ENCODE results near the gene PSMD6.

The PSMD6 gene

DNA sequence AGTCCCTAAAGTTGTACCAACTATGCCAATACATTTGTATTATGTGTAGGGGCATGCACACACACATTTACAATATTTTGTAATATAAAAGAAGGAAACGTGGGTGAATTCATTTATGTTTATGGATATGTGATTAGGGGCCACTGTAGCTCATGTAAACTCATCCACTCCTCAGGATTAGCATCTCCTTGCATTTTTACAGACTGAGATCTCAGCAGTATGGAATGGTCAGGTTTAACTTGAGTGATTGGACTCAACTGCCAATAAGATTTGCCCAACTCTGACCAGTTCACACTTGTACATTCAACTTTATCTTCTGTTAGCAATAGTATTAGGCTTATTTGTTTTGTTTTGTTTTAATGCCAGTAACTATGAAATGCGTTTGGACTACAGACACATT is 36.5 kb downstream of the PSMD6 start:
- Histone ChIP-seq H3K9me3 (ENCODE audit: control insufficient read depth, insufficient read depth, low read length) (no peaks in the 10 kb centered on the region), H3K36me3 (ENCODE audit: control insufficient read depth, insufficient read depth, low read length) (peaks cover 4% of the 10 kb centered on the region), H3K27me3 (ENCODE audit: control insufficient read depth, insufficient read depth, low read length) (no peaks in the 10 kb centered on the region), H3K4me1 (ENCODE audit: control insufficient read depth, insufficient read depth, low read length) (no peaks in the 10 kb centered on the region), H3K9ac (ENCODE audit: low read depth, low read length) (no peak overlapping the region), H3K4me3 (ENCODE audit: low read depth, low read length) (no peak overlapping the region)

GRCh38 chr3:63986146-63986545 is 37.1 kb downstream of the PSMD6 start:
- H3K9ac ChIP-seq (ENCODE audit: low read depth, low read length), result no peak overlapping the region
- H3K27me3 ChIP-seq (ENCODE audit: control insufficient read depth, insufficient read depth, low read length), result no peaks in the 10 kb centered on the region
- no peak overlapping the region for H3K4me3 ChIP-seq (ENCODE audit: low read depth, low read length)
- no peaks in the 10 kb centered on the region for H3K4me1 ChIP-seq (ENCODE audit: control insufficient read depth, insufficient read depth, low read length)
- no peaks in the 10 kb centered on the region for H3K9me3 ChIP-seq (ENCODE audit: control insufficient read depth, insufficient read depth, low read length)
- H3K36me3 ChIP-seq (ENCODE audit: control insufficient read depth, insufficient read depth, low read length), result peaks cover 4% of the 10 kb centered on the region

DNA sequence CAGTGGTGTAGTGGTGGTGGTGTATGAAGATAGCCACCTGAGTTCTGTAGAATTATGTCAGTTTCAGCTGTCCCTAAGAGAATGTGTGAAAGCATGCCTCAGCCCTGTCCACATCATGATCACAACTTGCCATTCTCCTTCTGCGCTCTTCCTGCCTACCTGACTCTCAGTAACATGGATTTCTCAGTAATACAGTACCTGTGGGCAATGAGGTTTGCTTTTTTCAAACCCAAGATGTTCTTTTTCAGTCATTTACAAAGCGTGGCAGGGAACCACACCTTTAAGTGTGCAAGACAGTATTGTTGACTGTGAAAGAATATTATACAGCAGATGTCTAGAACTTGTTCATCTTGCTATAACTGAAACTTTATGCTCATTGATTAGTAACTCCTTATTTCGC is 38.9 kb downstream of the PSMD6 start:
- Histone ChIP-seq H3K9me3 (ENCODE audit: control insufficient read depth, insufficient read depth, low read length) (no peaks in the 10 kb centered on the region), H3K36me3 (ENCODE audit: control insufficient read depth, insufficient read depth, low read length) (peaks cover 3% of the 10 kb centered on the region), H3K27me3 (ENCODE audit: control insufficient read depth, insufficient read depth, low read length) (no peaks in the 10 kb centered on the region), H3K4me3 (ENCODE audit: low read depth, low read length) (no peak overlapping the region), H3K9ac (ENCODE audit: low read depth, low read length) (no peak overlapping the region), H3K4me1 (ENCODE audit: control insufficient read depth, insufficient read depth, low read length) (no peaks in the 10 kb centered on the region)

DNA sequence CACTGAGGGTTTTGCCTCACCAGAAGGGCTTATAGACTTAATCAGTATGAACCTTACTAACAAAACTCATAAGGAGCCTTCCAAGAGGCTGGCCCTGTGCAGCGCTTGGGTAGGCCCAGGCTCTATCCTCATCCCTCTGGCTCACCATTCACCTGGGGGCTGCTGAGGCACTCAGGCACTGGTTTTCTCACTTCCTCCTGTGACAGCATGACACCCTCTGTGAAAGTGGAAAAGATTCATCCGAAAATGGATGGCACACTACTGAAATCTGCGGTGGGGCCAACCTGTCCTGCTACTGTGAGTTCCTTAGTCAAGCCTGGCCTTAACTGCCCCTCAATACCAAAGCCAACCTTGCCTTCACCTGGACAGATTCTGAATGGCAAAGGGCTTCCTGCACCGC is 41.3 kb downstream of the PSMD6 start:
- Histone ChIP-seq H3K27me3 (ENCODE audit: control insufficient read depth, insufficient read depth, low read length) (no peaks in the 10 kb centered on the region), H3K4me3 (ENCODE audit: low read depth, low read length) (no peak overlapping the region), H3K9ac (ENCODE audit: low read depth, low read length) (no peak overlapping the region), H3K36me3 (ENCODE audit: control insufficient read depth, insufficient read depth, low read length) (peaks cover 3% of the 10 kb centered on the region), H3K9me3 (ENCODE audit: control insufficient read depth, insufficient read depth, low read length) (no peaks in the 10 kb centered on the region), H3K4me1 (ENCODE audit: control insufficient read depth, insufficient read depth, low read length) (no peaks in the 10 kb centered on the region)

DNA sequence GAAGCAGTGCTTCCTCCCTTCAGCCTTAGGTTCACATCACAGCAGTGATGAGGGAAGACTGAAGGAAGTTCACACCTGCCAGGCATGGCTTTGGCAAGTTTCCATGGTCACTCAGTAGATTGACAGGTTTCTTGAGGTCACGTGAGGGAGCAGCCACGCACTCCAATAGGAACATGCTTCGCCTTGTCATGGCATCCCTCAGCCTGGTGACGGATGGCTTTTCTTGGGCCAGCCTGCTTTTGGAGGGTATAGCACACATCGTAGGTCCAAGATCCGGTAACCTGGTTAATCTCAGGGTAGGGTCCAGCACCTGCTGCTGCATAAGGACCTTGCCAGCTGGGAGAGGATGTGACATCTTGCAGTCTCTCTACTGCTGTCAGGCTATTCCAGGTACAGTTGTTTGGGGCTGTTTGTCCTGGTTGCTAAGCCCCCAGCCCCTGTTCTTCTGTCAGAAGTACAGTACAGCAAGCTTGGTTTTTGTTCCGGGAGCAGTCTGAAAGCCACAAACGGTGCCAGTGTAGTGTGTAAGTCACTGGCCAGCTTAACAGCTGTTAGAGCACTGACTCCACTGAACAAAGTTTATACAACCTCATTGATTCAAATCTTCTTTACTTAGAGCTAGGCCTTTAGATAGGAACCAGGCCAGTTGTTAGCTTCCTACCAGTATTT is 42.3 kb downstream of the PSMD6 start:
- Histone ChIP-seq H3K4me1 (ENCODE audit: control insufficient read depth, insufficient read depth, low read length) (no peaks in the 10 kb centered on the region), H3K9ac (ENCODE audit: low read depth, low read length) (no peak overlapping the region), H3K27me3 (ENCODE audit: control insufficient read depth, insufficient read depth, low read length) (no peaks in the 10 kb centered on the region), H3K9me3 (ENCODE audit: control insufficient read depth, insufficient read depth, low read length) (no peaks in the 10 kb centered on the region), H3K4me3 (ENCODE audit: low read depth, low read length) (no peak overlapping the region), H3K36me3 (ENCODE audit: control insufficient read depth, insufficient read depth, low read length) (peaks cover 3% of the 10 kb centered on the region)

- Histone ChIP-seq H3K4me3 (ENCODE audit: low read depth, low read length) (no peak overlapping the region), H3K9ac (ENCODE audit: low read depth, low read length) (no peak overlapping the region), H3K9me3 (ENCODE audit: control insufficient read depth, insufficient read depth, low read length) (no peaks in the 10 kb centered on the region), H3K27me3 (ENCODE audit: control insufficient read depth, insufficient read depth, low read length) (no peaks in the 10 kb centered on the region), H3K4me1 (ENCODE audit: control insufficient read depth, insufficient read depth, low read length) (no peaks in the 10 kb centered on the region), H3K36me3 (ENCODE audit: control insufficient read depth, insufficient read depth, low read length) (peaks cover 3% of the 10 kb centered on the region)
Observed at GRCh38 chr3:63980019-63980418, 43.3 kb downstream of the PSMD6 start.

GRCh38 chr3:63979093-63979885 is 44.0 kb downstream of the PSMD6 start:
- Histone ChIP-seq H3K36me3 (ENCODE audit: control insufficient read depth, insufficient read depth, low read length) (peaks cover 3% of the 10 kb centered on the region), H3K9me3 (ENCODE audit: control insufficient read depth, insufficient read depth, low read length) (no peaks in the 10 kb centered on the region), H3K27me3 (ENCODE audit: control insufficient read depth, insufficient read depth, low read length) (no peaks in the 10 kb centered on the region), H3K9ac (ENCODE audit: low read depth, low read length) (no peak overlapping the region), H3K4me1 (ENCODE audit: control insufficient read depth, insufficient read depth, low read length) (no peaks in the 10 kb centered on the region), H3K4me3 (ENCODE audit: low read depth, low read length) (no peak overlapping the region)

GRCh38 chr3:63977893-63978292 is 45.4 kb downstream of the PSMD6 start:
- Histone ChIP-seq H3K9me3 (ENCODE audit: control insufficient read depth, insufficient read depth, low read length) (no peaks in the 10 kb centered on the region), H3K4me3 (ENCODE audit: low read depth, low read length) (no peak overlapping the region), H3K27me3 (ENCODE audit: control insufficient read depth, insufficient read depth, low read length) (no peaks in the 10 kb centered on the region), H3K9ac (ENCODE audit: low read depth, low read length) (no peak overlapping the region), H3K36me3 (ENCODE audit: control insufficient read depth, insufficient read depth, low read length) (peaks cover 3% of the 10 kb centered on the region), H3K4me1 (ENCODE audit: control insufficient read depth, insufficient read depth, low read length) (no peaks in the 10 kb centered on the region)

GRCh38 chr3:63976872-63977200 is 46.5 kb downstream of the PSMD6 start:
- H3K4me3 ChIP-seq (ENCODE audit: low read depth, low read length), result no peak overlapping the region

GRCh38 chr3:63976161-63976871 is 47.0 kb downstream of the PSMD6 start:
- Histone ChIP-seq H3K4me3 (ENCODE audit: low read depth, low read length) (no peak overlapping the region), H3K9me3 (ENCODE audit: control insufficient read depth, insufficient read depth, low read length) (no peaks in the 10 kb centered on the region), H3K9ac (ENCODE audit: low read depth, low read length) (no peak overlapping the region), H3K4me1 (ENCODE audit: control insufficient read depth, insufficient read depth, low read length) (peaks cover 2% of the 10 kb centered on the region), H3K27me3 (ENCODE audit: control insufficient read depth, insufficient read depth, low read length) (no peaks in the 10 kb centered on the region), H3K36me3 (ENCODE audit: control insufficient read depth, insufficient read depth, low read length) (peaks cover 3% of the 10 kb centered on the region)

More at GRCh38 chr3:63976872-63977200, 46.5 kb downstream of the PSMD6 start:
- no peaks in the 10 kb centered on the region for H3K27me3 ChIP-seq (ENCODE audit: control insufficient read depth, insufficient read depth, low read length)
- H3K36me3 ChIP-seq (ENCODE audit: control insufficient read depth, insufficient read depth, low read length), result peaks cover 3% of the 10 kb centered on the region
- no peaks in the 10 kb centered on the region for H3K9me3 ChIP-seq (ENCODE audit: control insufficient read depth, insufficient read depth, low read length)
- H3K4me1 ChIP-seq (ENCODE audit: control insufficient read depth, insufficient read depth, low read length), result no peaks in the 10 kb centered on the region
- no peak overlapping the region for H3K9ac ChIP-seq (ENCODE audit: low read depth, low read length)

DNA sequence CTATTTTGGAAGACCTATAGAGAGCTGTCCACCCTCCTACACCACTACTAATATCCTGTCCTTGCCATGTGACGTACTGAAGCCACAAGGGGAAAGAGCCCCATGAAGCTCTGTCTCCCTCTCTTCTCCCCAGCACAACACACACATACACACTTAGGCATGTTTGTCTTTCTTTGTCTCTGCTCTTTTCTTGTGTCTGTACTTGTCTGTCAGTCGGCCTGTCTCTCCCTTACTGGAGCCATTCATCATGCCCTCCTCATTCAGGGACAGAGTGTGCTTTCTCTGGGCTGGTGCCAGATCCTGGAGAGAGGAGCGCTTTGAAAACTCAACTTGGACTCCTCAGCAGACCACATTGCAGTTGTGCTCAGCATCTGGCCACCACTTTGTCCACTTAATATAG is 47.6 kb downstream of the PSMD6 start:
- no peaks in the 10 kb centered on the region for H3K9me3 ChIP-seq (ENCODE audit: control insufficient read depth, insufficient read depth, low read length)
- H3K4me1 ChIP-seq (ENCODE audit: control insufficient read depth, insufficient read depth, low read length), result peaks cover 8% of the 10 kb centered on the region
- H3K4me3 ChIP-seq (ENCODE audit: low read depth, low read length), result no peak overlapping the region
- no peaks in the 10 kb centered on the region for H3K27me3 ChIP-seq (ENCODE audit: control insufficient read depth, insufficient read depth, low read length)
- no peak overlapping the region for H3K9ac ChIP-seq (ENCODE audit: low read depth, low read length)
- H3K36me3 ChIP-seq (ENCODE audit: control insufficient read depth, insufficient read depth, low read length), result no peaks in the 10 kb centered on the region

- Histone ChIP-seq H3K36me3 (ENCODE audit: control insufficient read depth, insufficient read depth, low read length) (no peaks in the 10 kb centered on the region), H3K4me3 (ENCODE audit: low read depth, low read length) (no peak overlapping the region), H3K9me3 (ENCODE audit: control insufficient read depth, insufficient read depth, low read length) (no peaks in the 10 kb centered on the region)
Observed at GRCh38 chr3:63974451-63974850, 48.8 kb downstream of the PSMD6 start.

More at GRCh38 chr3:63974451-63974850, 48.8 kb downstream of the PSMD6 start:
- Histone ChIP-seq H3K9ac (ENCODE audit: low read depth, low read length) (no peak overlapping the region), H3K27me3 (ENCODE audit: control insufficient read depth, insufficient read depth, low read length) (no peaks in the 10 kb centered on the region), H3K4me1 (ENCODE audit: control insufficient read depth, insufficient read depth, low read length) (peaks cover 16% of the 10 kb centered on the region)

All from iPS-15b (cell line).